GM12891 (cell line): ENCODE data around the gene POC1A.

ENCODE experiments used
- PAX5 ChIP-seq: IDR thresholded peaks from 2 replicates; pipeline ENCODE4 v1.6.1; 2011; ENCODE audit warnings: low read length, moderate library complexity, mild to moderate bottlenecking; ENCODE audit not compliant: insufficient read depth, severe bottlenecking
- POLR2A ChIP-seq: IDR thresholded peaks from 2 replicates; pipeline ENCODE4 v1.6.1; 2011; ENCODE audit warnings: low read depth, low read length, control low read depth
- POLR2AphosphoS5 ChIP-seq: IDR thresholded peaks from 2 replicates; pipeline ENCODE4 v1.6.1; 2011; ENCODE audit warnings: low read depth, low read length, control low read depth
- TAF1 ChIP-seq: IDR thresholded peaks from 2 replicates; pipeline ENCODE4 v1.6.1; 2011; ENCODE audit warnings: low read depth, low read length, control low read depth

DNA sequence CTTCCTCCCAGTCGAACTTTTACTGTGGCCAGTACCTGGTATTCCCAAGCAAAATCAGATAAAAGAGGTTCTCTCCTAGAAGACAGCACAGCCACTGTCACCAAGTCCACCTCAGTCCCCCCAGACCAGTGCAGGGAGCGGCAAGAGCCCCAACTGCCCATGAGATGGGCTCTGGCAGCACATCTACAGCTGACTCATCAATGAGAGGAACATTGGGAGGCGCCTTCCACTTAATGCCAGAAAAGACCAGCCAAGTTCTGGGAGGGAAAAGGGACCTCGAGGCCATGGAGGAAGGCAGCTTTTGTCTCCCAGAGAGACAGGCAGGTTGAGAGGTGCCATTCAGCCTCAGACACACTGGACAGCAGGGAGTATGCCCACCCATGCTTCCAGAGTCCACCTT is 28.2 kb downstream of the POC1A start:
- no peak for TF ChIP-seq POLR2A
- no peak for TF ChIP-seq TAF1
- no peak for TF ChIP-seq POLR2AphosphoS5
- TF ChIP-seq PAX5: no peak
